Neural progenitor cell (in vitro differentiated cells): ENCODE results near the gene GALNT13. TPM values are rescaled to one million over a fixed set of nuclear protein-coding genes. Genes with fewer than 3 reads are reported as not detected.
A peak's percentile ranks its signal among the peaks of the same experiment; 100 is the strongest.

Experiments used
- DNase-seq: peaks from one replicate; pipeline ENCODE4 v3.0.0-alpha.2; 2016; ENCODE audit warnings: low spot score
- H2AFZ ChIP-seq: fragments of 200-600 bp; sonication (generic); replicated peaks from 2 replicates; pipeline ENCODE4 v1.6.1; 2016; ENCODE audit warnings: antibody characterized with exemption
- H3F3A ChIP-seq: fragments of 200-600 bp; sonication (generic); 2 replicates; pipeline ENCODE4 v1.6.1; 2016; ENCODE audit warnings: antibody characterized with exemption, low read depth
- H3K27ac ChIP-seq: fragments of 200-600 bp; sonication (generic); 2 replicates; pipeline ENCODE4 v1.5.1; 2016; ENCODE audit warnings: mild to moderate bottlenecking
- H3K27me3 ChIP-seq: fragments of 200-600 bp; sonication (generic); 2 replicates; pipeline ENCODE4 v1.6.1; 2016; ENCODE audit warnings: mild to moderate bottlenecking, moderate library complexity
- H3K36me3 ChIP-seq: fragments of 200-600 bp; sonication (generic); 2 replicates; pipeline ENCODE4 v1.5.1; 2016
- H3K4me1 ChIP-seq: fragments of 200-600 bp; sonication (generic); 2 replicates; pipeline ENCODE4 v1.6.1; 2016; ENCODE audit warnings: mixed run types
- H3K4me2 ChIP-seq: fragments of 200-600 bp; sonication (generic); 2 replicates; pipeline ENCODE4 v1.6.1; 2016
- H3K4me3 ChIP-seq: fragments of 200-600 bp; sonication (generic); 2 replicates; pipeline ENCODE4 v1.5.1; 2016
- H3K79me2 ChIP-seq: fragments of 200-600 bp; sonication (generic); 2 replicates; pipeline ENCODE4 v1.6.1; 2016; ENCODE audit warnings: low read depth
- H3K9ac ChIP-seq: fragments of 200-600 bp; sonication (generic); 2 replicates; pipeline ENCODE4 v1.6.1; 2016
- H3K9me3 ChIP-seq: fragments of 200-600 bp; sonication (generic); 2 replicates; pipeline ENCODE4 v1.5.1; 2016; ENCODE audit warnings: low read depth
- H4K20me1 ChIP-seq: fragments of 200-600 bp; sonication (generic); 2 replicates; pipeline ENCODE4 v1.6.1; 2016; ENCODE audit warnings: low read depth
- H3K27ac Mint-ChIP-seq: 3 replicates; pipeline ENCODE4 v1.8.0; 2021; ENCODE audit warnings: mixed read lengths
- H3K27me3 Mint-ChIP-seq: 2 replicates; pipeline ENCODE4 v1.8.0; 2022; ENCODE audit warnings: low read depth, mild to moderate bottlenecking, inconsistent platforms, moderate library complexity, mixed read lengths; ENCODE audit not compliant: insufficient read depth
- H3K36me3 Mint-ChIP-seq: 3 replicates; pipeline ENCODE4 v1.8.0; 2021; ENCODE audit warnings: mixed read lengths
- H3K4me1 Mint-ChIP-seq: 3 replicates; pipeline ENCODE4 v1.8.0; 2021; ENCODE audit warnings: mixed read lengths
- H3K4me3 Mint-ChIP-seq: 3 replicates; pipeline ENCODE4 v1.8.0; 2021; ENCODE audit warnings: mild to moderate bottlenecking, moderate library complexity, mixed read lengths
- H3K9me3 Mint-ChIP-seq: 3 replicates; pipeline ENCODE4 v1.8.0; 2020; ENCODE audit warnings: mixed read lengths
- CTCF ChIP-seq: fragments of 200-600 bp; sonication (generic); IDR thresholded peaks from 2 replicates; pipeline ENCODE4 v1.5.1; 2017; ENCODE audit warnings: antibody characterized with exemption, mild to moderate bottlenecking
- EZH2 ChIP-seq: fragments of 200-600 bp; sonication (generic); IDR thresholded peaks from 2 replicates; pipeline ENCODE4 v1.6.1; 2017; ENCODE audit warnings: antibody characterized with exemption, mild to moderate bottlenecking, moderate library complexity
- EZH2phosphoT487 ChIP-seq: fragments of 200-600 bp; sonication (generic); IDR thresholded peaks from 2 replicates; pipeline ENCODE4 v1.6.1; 2017; ENCODE audit warnings: antibody characterized with exemption
- total RNA-seq: library from RNA; depleted of rRNA; stranded (reverse); fragments of >200 nt; gene quantifications from 2 replicates; pipeline ENCODE4 v1.2.3, GENCODE V29; 2015; ENCODE audit warnings: low replicate concordance

Gene GALNT13
- total RNA-seq, 1 donor from 2014 or later, result 5.9 TPM

GRCh38 chr2:153971250-153971649 lies 99.5 kb downstream of the GALNT13 start:
- no peak overlapping the region for H3K9ac ChIP-seq
- H3K36me3 ChIP-seq, result no peaks in the 10 kb centered on the region
- H2AFZ ChIP-seq, result no peak overlapping the region
- Mint-ChIP-seq H3K27me3 (no peaks in the 10 kb centered on the region), H3K27ac (no peak overlapping the region), H3K4me3 (no peak overlapping the region), H3K9me3 (no peaks in the 10 kb centered on the region), H3K36me3 (peaks cover 3% of the 10 kb centered on the region), H3K4me1 (no peaks in the 10 kb centered on the region)
- no peaks in the 10 kb centered on the region for H3K9me3 ChIP-seq
- no peak overlapping the region for H3K27ac ChIP-seq
- no peak for DNase-seq
- no peaks in the 10 kb centered on the region for H3F3A ChIP-seq
- TF ChIP-seq CTCF (no peak), EZH2 (no peak), EZH2phosphoT487 (no peak)
- H3K27me3 ChIP-seq, result no peaks in the 10 kb centered on the region
- no peak overlapping the region for H3K4me2 ChIP-seq
- H4K20me1 ChIP-seq, result no peaks in the 10 kb centered on the region
- no peak overlapping the region for H3K4me3 ChIP-seq
- H3K4me1 ChIP-seq, result no peaks in the 10 kb centered on the region
- H3K79me2 ChIP-seq, result no peaks in the 10 kb centered on the region

- no peak overlapping the region for H3K4me2 ChIP-seq
- H3F3A ChIP-seq, result no peaks in the 10 kb centered on the region
- H3K36me3 ChIP-seq, result no peaks in the 10 kb centered on the region
- Mint-ChIP-seq H3K36me3 (peaks cover under 1% of the 10 kb centered on the region), H3K27me3 (no peaks in the 10 kb centered on the region), H3K27ac (no peak overlapping the region), H3K4me1 (no peaks in the 10 kb centered on the region), H3K4me3 (no peak overlapping the region), H3K9me3 (no peaks in the 10 kb centered on the region)
- H3K4me1 ChIP-seq, result no peaks in the 10 kb centered on the region
- no peak overlapping the region for H3K4me3 ChIP-seq
- no peak overlapping the region for H3K9ac ChIP-seq
- DNase-seq, result no peak
- H3K79me2 ChIP-seq, result no peaks in the 10 kb centered on the region
- H3K27me3 ChIP-seq, result no peaks in the 10 kb centered on the region
- H4K20me1 ChIP-seq, result no peaks in the 10 kb centered on the region
- TF ChIP-seq CTCF (peak; percentile 35), EZH2 (no peak)
- no peak overlapping the region for H3K27ac ChIP-seq
- H2AFZ ChIP-seq, result no peak overlapping the region
- no peaks in the 10 kb centered on the region for H3K9me3 ChIP-seq
Observed at GRCh38 chr2:153971855-153972254, 100.1 kb downstream of the GALNT13 start.

GRCh38 chr2:153972412-153972811 lies 100.7 kb downstream of the GALNT13 start:
- Mint-ChIP-seq H3K4me3 (no peak overlapping the region), H3K4me1 (no peaks in the 10 kb centered on the region), H3K9me3 (no peaks in the 10 kb centered on the region), H3K27ac (no peak overlapping the region), H3K36me3 (no peaks in the 10 kb centered on the region), H3K27me3 (no peaks in the 10 kb centered on the region)
- no peak overlapping the region for H3K4me3 ChIP-seq
- no peak overlapping the region for H3K4me2 ChIP-seq
- H3F3A ChIP-seq, result no peaks in the 10 kb centered on the region
- H3K79me2 ChIP-seq, result no peaks in the 10 kb centered on the region
- H3K4me1 ChIP-seq, result no peaks in the 10 kb centered on the region
- no peaks in the 10 kb centered on the region for H3K9me3 ChIP-seq
- H3K27me3 ChIP-seq, result no peaks in the 10 kb centered on the region
- no peak overlapping the region for H3K9ac ChIP-seq
- H4K20me1 ChIP-seq, result no peaks in the 10 kb centered on the region
- DNase-seq, result no peak
- no peak overlapping the region for H2AFZ ChIP-seq
- TF ChIP-seq CTCF (no peak), EZH2 (no peak), EZH2phosphoT487 (no peak)
- no peaks in the 10 kb centered on the region for H3K36me3 ChIP-seq
- H3K27ac ChIP-seq, result no peak overlapping the region
